Measurements from ENCODE around the gene SDHA. TPM values are rescaled to one million over a fixed set of nuclear protein-coding genes. Genes with fewer than 3 reads are reported as not detected.

Gene SDHA
- total RNA-seq, 2 donors from 2014 or later = 59.6 to 70.5 TPM

- Histone ChIP-seq H3K27me3 (replicated peaks; ENCODE audit: insufficient read depth) (no peaks in the 10 kb centered on the region), H3K36me3 (peaks cover 15% of the 10 kb centered on the region), H3K9me3 (no peaks in the 10 kb centered on the region), H3K27ac (no peak overlapping the region), H3K4me1 (ENCODE audit: control insufficient read depth in 1 of 2, low read depth in 2 of 2) (no peaks in the 10 kb centered on the region), H3K4me3 (no peak overlapping the region)
- DNase-seq (ENCODE audit: low spot score) (no peak), ATAC-seq (ENCODE audit: insufficient number of reproducible peaks, low FRiP score, low read depth) (no peak)
- TF ChIP-seq, protein P1, sequence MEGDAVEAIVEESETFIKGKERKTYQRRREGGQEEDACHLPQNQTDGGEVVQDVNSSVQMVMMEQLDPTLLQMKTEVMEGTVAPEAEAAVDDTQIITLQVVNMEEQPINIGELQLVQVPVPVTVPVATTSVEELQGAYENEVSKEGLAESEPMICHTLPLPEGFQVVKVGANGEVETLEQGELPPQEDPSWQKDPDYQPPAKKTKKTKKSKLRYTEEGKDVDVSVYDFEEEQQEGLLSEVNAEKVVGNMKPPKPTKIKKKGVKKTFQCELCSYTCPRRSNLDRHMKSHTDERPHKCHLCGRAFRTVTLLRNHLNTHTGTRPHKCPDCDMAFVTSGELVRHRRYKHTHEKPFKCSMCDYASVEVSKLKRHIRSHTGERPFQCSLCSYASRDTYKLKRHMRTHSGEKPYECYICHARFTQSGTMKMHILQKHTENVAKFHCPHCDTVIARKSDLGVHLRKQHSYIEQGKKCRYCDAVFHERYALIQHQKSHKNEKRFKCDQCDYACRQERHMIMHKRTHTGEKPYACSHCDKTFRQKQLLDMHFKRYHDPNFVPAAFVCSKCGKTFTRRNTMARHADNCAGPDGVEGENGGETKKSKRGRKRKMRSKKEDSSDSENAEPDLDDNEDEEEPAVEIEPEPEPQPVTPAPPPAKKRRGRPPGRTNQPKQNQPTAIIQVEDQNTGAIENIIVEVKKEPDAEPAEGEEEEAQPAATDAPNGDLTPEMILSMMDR (IDR thresholded peaks at IDR 0.05) = no peak
Observed at GRCh38 chr5:305050-305449, 86.9 kb downstream of the SDHA start.

- Histone ChIP-seq H3K27ac (no peak overlapping the region), H3K4me3 (no peak overlapping the region), H3K36me3 (peaks cover 19% of the 10 kb centered on the region), H3K27me3 (replicated peaks; ENCODE audit: insufficient read depth) (no peaks in the 10 kb centered on the region), H3K9me3 (no peaks in the 10 kb centered on the region), H3K4me1 (ENCODE audit: control insufficient read depth in 1 of 2, low read depth in 2 of 2) (no peaks in the 10 kb centered on the region)
- ATAC-seq (ENCODE audit: insufficient number of reproducible peaks, low FRiP score, low read depth) = no peak
- TF ChIP-seq, protein P1 (IDR thresholded peaks at IDR 0.05) = no peak
- DNase-seq (ENCODE audit: low spot score) = no peak
Observed at GRCh38 chr5:305459-305858, 87.3 kb downstream of the SDHA start.

DNA sequence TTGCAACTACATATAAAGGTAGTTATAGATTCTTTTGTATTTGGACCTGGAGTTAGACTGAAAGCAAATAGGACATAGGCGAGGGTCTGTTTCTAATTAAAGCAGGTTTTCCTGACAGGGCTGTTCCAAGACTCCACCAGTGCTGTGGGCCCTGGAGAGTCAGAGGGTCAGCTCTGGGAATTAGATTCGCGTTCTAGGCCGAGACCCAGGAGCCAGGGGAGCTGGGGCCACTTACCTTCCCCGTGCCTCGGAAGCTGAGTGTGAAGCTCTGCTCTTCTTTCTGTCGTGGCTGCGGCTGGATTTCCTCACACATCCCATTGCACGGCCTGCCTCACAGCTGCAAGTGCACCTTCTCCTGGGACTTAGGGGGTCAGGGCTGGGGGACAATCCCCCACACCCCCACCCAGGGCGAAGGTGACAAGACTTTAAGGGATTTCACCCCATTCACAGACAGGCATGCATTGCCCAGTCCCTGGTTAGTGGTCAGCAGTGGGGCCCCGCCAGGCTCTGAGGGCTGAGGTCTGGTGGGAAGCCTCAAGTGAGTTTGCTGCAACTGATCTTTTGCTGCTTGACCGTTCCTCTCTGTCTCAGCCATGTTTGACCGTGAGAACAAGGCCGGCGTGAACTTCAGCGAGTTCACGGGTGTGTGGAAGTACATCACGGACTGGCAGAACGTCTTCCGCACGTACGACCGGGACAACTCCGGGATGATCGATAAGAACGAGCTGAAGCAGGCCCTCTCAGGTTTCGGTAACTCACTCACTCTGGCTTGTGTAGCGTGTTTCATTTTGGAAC, 88.1 kb downstream of the SDHA start:
- Histone ChIP-seq H3K27me3 (replicated peaks; ENCODE audit: insufficient read depth) (no peaks in the 10 kb centered on the region), H3K4me1 (ENCODE audit: control insufficient read depth in 1 of 2, low read depth in 2 of 2) (no peaks in the 10 kb centered on the region), H3K4me3 (no peak overlapping the region), H3K27ac (no peak overlapping the region), H3K9me3 (no peaks in the 10 kb centered on the region), H3K36me3 (peaks cover 20% of the 10 kb centered on the region)
- TF ChIP-seq, protein P1 (IDR thresholded peaks at IDR 0.05) = no peak
- no peak for ATAC-seq (ENCODE audit: insufficient number of reproducible peaks, low FRiP score, low read depth)
- DNase-seq (ENCODE audit: low spot score) = no peak

Other genes starting within 250 kb of the SDHA start
- under 1 TPM; under 0.01 to 0.28 TPM for gene PLEKHG4B, start 126.2 kb upstream of the SDHA start, total RNA-seq
- not detected for gene LRRC14B, start 26.8 kb upstream of the SDHA start, total RNA-seq
- gene CCDC127, start 167 bp upstream of the SDHA start, total RNA-seq = 1 to 10 TPM; 2.7 to 7.8 TPM
- gene PDCD6, start 53.3 kb downstream of the SDHA start, total RNA-seq = 10 to 100 TPM; 65.5 to 91.1 TPM
- gene AHRR, start 103.4 kb downstream of the SDHA start, total RNA-seq = 1 to 10 TPM in 1 of 2 donors, under 1 TPM in 1; 0.85 to 3.1 TPM
- 10 to 100 TPM; 34.5 to 79.7 TPM for gene EXOC3, start 224.9 kb downstream of the SDHA start, total RNA-seq

All from thoracic aorta (tissue), 2 donors.